Stimulated activated CD8-positive, alpha-beta memory T cell treated with anti-CD3 and anti-CD28 coated beads, Interleukin-7, amount 100 ng/mL, for 4 hours (primary cell): Measurements from ENCODE around the gene DPY19L3.
A peak's percentile ranks its signal among the peaks of the same experiment; 100 is the strongest.
"Not testable (repeated sequence)": the region's sequence is repeated elsewhere in the genome, so short reads cannot be mapped to it uniquely, and the experiment has no call there.

Experiments
- DNase-seq, 2 donors: peaks; one replicate each; pipeline ENCODE4 v3.0.0-alpha.2; 2020; ENCODE audit warnings: low read depth in 2 of 2

Gene DPY19L3

GRCh38 chr19:32392901-32393300 is 12.7 kb upstream of the DPY19L3 start:
- DNase-seq, result no peak

GRCh38 chr19:32396046-32396652 is 9.4 kb upstream of the DPY19L3 start:
- no peak for DNase-seq

DNA sequence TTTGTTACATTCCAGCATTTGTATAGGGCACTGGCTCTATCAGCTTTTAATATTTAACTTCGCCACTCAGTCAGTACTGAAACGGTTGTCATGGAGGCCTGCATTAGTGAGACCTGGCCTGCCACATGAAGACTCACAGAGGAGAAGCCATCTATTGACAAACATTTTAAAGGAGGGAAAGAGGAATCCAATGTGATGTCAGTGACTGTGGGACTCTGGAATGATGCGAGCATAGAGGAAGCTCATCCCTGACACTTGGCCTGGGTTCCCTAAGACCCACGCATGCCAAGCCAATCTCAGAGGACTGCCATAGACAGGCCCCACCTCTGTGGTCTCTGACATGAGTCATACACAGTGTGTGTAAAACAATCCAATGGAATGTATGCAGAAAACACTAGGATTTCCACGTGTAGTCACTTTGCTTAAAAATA is 7.9 kb upstream of the DPY19L3 start:
- DNase-seq, result no peak

DNA sequence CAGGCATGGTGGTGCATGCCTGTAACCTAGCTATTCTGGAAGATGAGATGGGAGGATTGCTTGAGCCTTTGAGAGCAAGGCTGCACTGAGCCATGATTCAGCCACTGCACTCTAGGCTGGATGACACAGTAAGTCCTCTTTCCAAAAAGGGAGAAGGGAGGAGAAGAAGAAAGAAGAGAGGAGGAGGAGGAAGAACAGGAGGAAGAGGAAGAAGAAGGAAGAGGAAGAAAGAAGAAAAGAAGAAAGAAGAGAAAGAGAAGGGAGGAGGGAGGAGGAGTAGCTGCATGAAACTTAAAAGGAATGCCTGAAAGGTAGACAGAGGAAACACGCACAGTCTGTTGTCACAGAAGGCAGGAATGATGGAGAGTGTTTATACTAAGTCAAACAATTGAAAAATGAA is 3.6 kb upstream of the DPY19L3 start:
- no peak for DNase-seq

- DNase-seq, result no peak
These were observed 2.1 kb upstream of the DPY19L3 start for GRCh38 chr19:32403291-32403995.

DNA sequence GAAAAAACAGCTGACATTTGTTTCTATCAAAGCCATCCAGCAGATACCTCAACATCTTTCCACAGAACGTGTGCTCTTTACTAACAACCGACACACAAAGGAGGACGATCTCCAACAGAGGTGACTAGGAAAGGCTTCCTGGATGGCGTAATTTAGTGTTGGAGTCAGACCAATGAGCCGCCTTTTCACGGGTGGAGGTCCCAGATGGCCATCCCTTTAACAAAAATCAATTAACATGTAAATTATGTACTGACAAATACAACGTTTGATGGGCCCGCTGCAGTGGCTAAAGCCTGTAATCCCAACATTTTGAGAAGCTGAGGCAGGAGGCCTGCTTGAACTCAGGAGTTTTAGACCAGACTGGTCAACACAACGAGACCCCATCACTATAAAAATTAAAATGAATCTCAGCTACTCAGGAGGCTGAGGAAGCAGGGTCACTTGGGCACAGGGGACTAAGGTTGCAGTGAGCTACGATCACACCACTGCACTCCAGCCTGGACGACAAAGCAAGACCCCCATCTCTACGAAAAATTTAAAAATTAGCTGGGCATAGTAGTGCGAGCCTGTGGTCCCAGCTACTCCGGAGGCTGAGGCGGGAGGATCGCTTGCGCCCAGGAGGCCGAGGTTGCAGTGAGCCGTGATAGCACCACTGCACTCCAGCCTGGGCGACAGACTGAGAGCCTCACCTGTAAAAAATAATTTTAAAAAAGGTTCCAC is 1.2 kb upstream of the DPY19L3 start:
- no peak for DNase-seq

DNA sequence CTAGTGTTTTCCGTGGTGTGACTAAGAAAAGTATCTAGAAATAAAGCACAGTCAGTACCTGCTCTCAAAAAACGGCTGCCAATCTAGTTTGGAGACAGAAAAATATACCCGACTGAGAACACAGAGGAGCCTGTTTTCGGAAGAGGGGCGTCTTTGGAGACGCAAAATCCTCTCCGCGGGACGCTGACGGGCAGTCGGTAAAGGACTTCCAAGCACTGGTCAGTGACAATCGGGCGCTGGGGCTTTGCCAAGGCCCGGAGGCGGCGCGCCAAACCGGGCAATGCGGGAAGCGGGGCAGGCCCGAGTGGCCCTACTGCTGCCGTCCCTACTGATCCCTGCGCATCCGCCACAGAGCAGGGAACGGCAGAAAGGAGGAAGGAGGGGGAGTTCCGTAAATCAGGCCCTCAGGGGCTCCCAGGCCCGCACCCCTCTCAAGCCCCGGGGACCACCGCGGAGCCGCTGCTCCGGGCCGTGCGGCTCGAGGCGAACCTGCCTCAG is 588 bp upstream of the DPY19L3 start:
- peak in 1 of 2 donors; percentile 2 for DNase-seq

GRCh38 chr19:32406161-32407003 is 812 bp downstream of the DPY19L3 start:
- DNase-seq, result no peak

DNA sequence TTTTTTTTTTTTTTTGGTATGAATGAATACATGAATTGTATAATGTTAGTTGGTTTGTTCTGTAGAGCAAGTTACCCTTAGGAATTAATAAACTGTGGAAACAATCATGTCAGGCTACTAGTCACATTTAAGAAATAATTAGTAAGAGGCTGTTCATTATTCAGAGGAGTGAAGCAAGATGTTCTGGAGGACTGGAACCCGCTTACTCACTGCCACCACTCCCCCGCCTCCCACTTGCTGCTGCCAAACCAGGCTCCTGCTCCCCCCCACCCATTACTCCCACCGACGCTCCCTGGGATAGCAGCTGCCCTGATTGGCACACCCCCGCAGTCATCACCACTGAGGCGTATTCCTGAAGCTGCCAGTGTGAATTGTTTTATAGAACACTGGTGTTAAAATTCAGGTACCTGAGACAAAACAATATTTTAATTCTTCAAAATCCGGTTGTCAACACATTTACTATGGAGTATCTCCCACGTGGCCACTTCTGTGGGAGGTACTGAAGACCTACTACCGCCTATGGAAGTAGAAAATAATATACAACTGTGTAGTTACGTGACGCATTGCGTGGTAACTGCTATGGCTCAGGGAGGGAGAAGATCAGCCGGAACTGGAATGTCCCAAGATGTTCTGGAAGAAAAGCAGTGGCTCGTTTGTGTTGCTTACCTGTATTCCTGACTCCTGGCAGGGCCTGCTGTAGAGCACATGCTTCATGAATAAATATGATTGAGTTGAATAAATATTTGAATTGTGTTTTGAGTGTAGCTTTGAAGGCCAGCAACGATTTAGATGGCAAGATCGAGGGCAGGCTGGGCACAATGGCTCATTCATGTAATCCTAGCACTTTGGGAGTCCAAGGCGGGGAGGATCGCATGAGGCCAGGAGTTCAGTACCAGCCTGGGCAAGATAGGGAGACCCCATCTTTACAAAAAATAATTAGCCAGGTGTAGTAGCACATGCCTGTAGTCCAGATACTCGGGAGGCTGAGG is 1.7 kb downstream of the DPY19L3 start:
- DNase-seq, result no peak

- DNase-seq, result no peak
These were observed 9.7 kb downstream of the DPY19L3 start for GRCh38 chr19:32415246-32415645.

DNA sequence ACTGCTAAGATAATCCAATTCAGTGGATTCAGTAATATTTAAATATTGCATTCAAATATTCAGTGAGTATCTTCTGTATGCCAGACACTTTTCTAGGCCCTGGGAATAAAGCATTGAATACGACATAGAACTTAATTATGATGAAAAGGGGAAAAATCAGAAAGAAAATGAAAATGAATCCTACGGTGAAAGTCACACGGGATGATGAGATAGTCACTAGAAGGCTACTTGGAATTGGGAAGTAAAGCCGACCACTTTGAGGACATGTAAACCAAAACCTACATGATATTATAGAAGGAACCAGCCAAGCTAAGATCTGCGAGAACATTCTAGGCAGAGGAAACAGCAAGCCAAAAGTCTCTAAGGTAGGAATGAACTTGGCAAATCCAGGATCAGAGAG is 10.1 kb downstream of the DPY19L3 start:
- no peak for DNase-seq

DNA sequence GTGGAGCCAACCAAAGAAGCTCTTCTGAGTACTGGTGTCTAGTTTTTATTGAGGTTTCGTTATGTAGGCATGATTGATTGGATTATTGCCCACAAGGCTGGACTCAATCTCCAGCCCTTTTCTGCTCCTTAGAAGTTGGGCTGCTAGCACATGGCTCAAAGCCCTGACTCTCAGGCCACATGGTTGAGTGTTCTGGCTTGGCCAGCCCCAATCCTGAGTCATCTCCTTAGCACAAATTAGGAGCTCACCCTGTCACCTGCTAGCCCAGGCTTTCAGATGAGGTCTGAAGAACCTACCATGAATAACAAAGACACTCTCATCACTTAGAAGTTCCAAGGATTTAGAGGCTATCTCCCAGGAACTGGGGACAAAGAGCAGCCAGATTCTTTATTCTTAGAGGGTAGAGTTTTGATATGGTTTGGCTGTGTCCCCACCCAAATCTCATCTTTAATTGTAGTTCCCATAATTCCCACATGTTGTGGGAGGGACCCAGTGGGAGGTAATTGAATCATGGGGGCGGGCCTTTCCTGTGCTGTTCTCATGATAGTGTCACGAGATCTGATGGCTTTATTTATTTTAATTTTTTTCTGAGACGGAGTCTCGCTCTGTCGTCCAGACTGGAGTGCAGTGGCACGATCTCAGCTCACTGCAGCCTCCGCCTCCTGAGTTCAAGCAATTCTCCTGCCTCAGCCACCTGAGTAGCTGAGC is 11.3 kb downstream of the DPY19L3 start:
- DNase-seq, result no peak

DNA sequence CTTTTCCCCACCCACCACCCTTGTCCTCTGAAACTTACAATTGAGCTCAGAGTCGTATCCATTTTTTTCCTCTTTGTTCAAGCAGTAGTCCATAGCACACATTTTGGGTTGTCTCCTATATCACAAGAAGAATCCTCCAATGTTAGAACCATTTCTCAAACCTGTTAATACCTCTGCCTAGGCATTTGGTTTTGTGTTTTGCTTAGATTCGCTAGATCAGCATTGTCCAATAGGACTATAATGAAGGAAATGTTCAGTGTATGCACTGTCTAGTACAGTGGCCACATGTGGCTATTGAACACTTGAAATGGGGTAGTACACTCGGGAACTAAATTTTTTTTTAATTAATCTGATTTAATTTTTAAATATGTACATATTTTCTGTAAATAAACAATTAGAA is 12.6 kb downstream of the DPY19L3 start:
- no peak for DNase-seq

DNA sequence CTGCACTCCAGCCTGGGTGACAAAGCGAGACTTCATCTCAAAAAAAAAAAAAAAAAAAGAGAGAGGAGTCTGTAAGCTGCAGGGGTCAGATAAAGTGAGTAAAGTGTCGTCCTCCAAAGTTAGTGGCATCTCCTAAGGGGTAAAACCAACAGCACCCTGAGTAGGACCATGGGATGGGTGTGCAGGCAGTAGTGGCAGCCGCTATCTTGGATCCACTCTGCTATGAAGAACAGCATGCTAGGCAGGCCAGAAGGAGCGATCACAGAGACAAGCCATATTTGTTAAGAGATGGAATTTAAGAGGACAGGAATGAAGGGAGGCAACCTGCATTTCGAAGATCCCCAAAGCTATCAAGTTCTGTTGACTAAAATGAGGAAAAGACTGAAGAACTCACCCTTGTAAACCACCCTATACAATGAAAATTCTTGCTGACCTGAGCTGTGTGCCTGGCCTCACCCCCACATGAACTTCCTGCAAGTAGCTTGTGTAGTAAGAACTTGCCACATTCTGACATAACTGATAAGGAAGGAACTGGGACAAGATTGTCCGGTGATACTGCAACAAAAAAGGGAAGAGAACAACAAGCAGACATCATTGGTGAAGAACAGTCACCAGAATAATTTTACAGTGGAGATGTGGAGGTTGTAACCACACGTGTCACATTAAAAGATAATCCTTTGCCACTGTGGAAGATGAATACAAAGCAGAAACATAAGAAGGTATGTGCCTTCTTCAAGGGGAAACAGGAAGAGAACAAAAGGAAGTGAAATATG is 16.2 kb downstream of the DPY19L3 start:
- DNase-seq, result no peak

GRCh38 chr19:32422435-32422834 is 16.9 kb downstream of the DPY19L3 start:
- DNase-seq, result no peak

DNA sequence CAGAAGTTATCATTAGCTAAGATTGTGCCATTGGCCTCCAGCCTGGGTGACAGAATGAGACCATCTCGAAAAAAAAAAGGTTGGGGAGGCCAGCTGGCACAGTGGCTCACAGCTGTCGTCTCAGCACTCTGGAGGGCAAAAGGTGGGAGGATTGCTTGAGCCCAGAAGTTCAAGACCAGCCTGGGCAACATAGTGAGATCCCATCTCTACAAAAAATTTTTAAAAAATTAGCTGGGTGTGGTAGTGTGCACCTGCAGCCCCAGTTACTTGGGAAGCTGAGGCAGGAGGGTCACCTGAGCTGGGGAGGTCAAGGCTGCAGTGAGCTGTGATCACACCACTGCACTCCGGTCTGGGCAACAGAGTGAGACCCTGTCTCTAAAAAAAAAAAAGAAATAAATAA is 18.4 kb downstream of the DPY19L3 start:
- not testable (repeated sequence) for DNase-seq

GRCh38 chr19:32427536-32427935 is 22.0 kb downstream of the DPY19L3 start:
- DNase-seq, result no peak

DNA sequence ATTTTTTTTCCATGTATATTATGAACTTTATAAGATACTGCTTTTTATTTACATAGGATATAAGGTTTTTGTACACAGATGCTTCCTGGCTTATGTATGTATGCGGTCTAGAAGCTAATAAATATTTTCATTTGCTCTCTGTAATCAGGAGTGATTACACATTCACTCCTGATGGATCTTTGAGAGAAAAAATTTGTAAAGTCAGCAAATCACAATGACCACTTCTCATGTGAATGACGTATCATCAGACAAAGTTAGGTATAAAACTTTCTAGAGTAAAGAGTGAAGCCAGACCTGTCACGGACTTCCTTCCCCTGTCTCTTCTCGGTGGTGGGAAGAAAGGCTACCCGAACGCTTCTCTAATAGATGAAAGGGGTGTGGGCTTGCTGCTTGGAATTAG is 31.1 kb downstream of the DPY19L3 start:
- DNase-seq, result no peak

DNA sequence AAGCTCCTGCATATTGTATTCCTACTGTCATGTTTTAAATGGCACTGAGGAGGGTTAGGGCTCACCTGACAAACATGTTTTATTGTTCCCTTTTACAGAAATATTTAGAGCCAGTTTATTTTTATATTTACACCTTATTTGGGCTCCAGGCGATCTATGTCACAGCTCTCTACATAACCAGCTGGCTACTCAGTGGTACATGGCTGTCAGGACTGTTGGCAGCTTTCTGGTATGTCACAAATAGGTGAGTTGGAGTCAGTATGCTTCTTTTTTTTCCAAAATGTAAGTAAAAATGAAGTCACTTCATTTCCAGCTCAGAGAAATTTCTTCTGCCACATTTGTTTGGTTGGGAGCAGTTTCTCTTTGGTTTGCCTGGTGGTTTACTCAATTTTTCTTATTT is 31.5 kb downstream of the DPY19L3 start:
- DNase-seq, result no peak
